CD4-positive, alpha-beta T cell (primary cell): Measurements from ENCODE around the gene CCDC183. TPM values are rescaled to one million over a fixed set of nuclear protein-coding genes. Genes with fewer than 3 reads are reported as not detected.
A peak's percentile ranks its signal among the peaks of the same experiment; 100 is the strongest.
"Not testable (repeated sequence)": the region's sequence is repeated elsewhere in the genome, so short reads cannot be mapped to it uniquely, and the experiment has no call there.

ENCODE experiments used
- ATAC-seq: fragments of 200-7000 bp; cut with Tn5 transposase; one replicate; pipeline ENCODE4 v1.10.0; 2022; ENCODE audit warnings: mild to moderate bottlenecking; ENCODE audit not compliant: poor library complexity
- CTCF ChIA-PET: fragments of 350-600 bp; sonication (Branson Sonifier 250); formaldehyde crosslinking; loops from one replicate; lab custom pipeline; 2021; ENCODE audit warnings: antibody characterized with exemption, inconsistent platforms; lab: Charles Lee
- POLR2A ChIA-PET: fragments of 350-600 bp; sonication (Branson Sonifier 250); formaldehyde crosslinking; loops from one replicate; lab custom pipeline; 2021; ENCODE audit warnings: antibody characterized with exemption, inconsistent platforms; lab: Charles Lee
- DNase-seq, 14 experiments: peaks; one replicate each; pipeline ENCODE4 v3.0.0-alpha.2; 2013 to 2020; ENCODE audit warnings: mixed read lengths in 2 of 14
- H3K27ac ChIP-seq, 2 donors: one replicate each; pipeline versions ENCODE4 v1.5.1 to v1.7.0; 2013; ENCODE audit warnings: low read length in 2 of 2, low read depth in 1 of 2, mild to moderate bottlenecking in 1 of 2
- H3K27me3 ChIP-seq, 2 experiments: 1 replicate in 1 of 2; 2 replicates in 1 of 2; pipeline versions ENCODE4 v1.6.1 to v1.7.0; 2013; ENCODE audit warnings: low read length in 2 of 2, control low read depth in 1 of 2, mild to moderate bottlenecking in 1 of 2, moderate library complexity in 1 of 2; ENCODE audit not compliant: insufficient read depth in 2 of 2, control insufficient read depth in 1 of 2
- H3K36me3 ChIP-seq: one replicate; pipeline ENCODE4 v1.6.1; 2013; ENCODE audit warnings: low read length, control low read depth; ENCODE audit not compliant: insufficient read depth
- H3K4me1 ChIP-seq: one replicate; pipeline ENCODE4 v1.6.1; 2013; ENCODE audit warnings: low read length, control low read depth; ENCODE audit not compliant: insufficient read depth
- H3K4me3 ChIP-seq: one replicate; pipeline ENCODE4 v1.5.1; 2013; ENCODE audit warnings: mild to moderate bottlenecking, low read length, moderate library complexity
- H3K9me3 ChIP-seq, 2 experiments: 1 replicate in 1 of 2; 2 replicates in 1 of 2; pipeline versions ENCODE4 v1.6.1 to v1.7.0; 2013; ENCODE audit warnings: low read length in 2 of 2, mild to moderate bottlenecking in 2 of 2, control low read depth in 1 of 2, moderate library complexity in 1 of 2; ENCODE audit not compliant: control insufficient read depth in 1 of 2, insufficient read depth in 1 of 2
- H3K27ac Mint-ChIP-seq: one replicate; pipeline ENCODE4 v1.8.0; 2020; ENCODE audit warnings: mixed read lengths
- H3K27me3 Mint-ChIP-seq: one replicate; pipeline ENCODE4 v1.8.0; 2021; ENCODE audit warnings: mixed read lengths
- H3K36me3 Mint-ChIP-seq: one replicate; pipeline ENCODE4 v1.8.0; 2021; ENCODE audit warnings: low read depth, mixed read lengths
- H3K4me1 Mint-ChIP-seq: one replicate; pipeline ENCODE4 v1.8.0; 2021; ENCODE audit warnings: low read depth, mixed read lengths
- H3K4me3 Mint-ChIP-seq: one replicate; pipeline ENCODE4 v1.8.0; 2020; ENCODE audit warnings: mild to moderate bottlenecking, mixed read lengths
- H3K9me3 Mint-ChIP-seq: one replicate; pipeline ENCODE4 v1.8.0; 2020; ENCODE audit warnings: mixed read lengths
- intact Hi-C, 2 experiments: fragments of 100-400 bp; cut with DNase I in 1 of 2; cut with micrococcal nuclease in 1 of 2; formaldehyde crosslinking; loops; one replicate each; pipeline versions ENCODE4 v1.15.1 to v1.9.0; 2023 to 2025; cut with DNase I, micrococcal nuclease
- total RNA-seq, 174 experiments: library from RNA in 2 of 174; stranded (reverse) in 2 of 174; gene quantifications; one replicate each; pipeline ENCODE4 v1.2.3 and lab custom pipeline; 2021 to 2026
- TF ChIP-seq, protein P1 (sequence below): fragments of 200-600 bp; IDR thresholded peaks from one replicate; pipeline ENCODE4 v1.8.0; 2022; ENCODE audit warnings: antibody characterized with exemption, mild to moderate bottlenecking

Gene CCDC183
- total RNA-seq, 2 experiments from 2014 or later: 3.0 to 4.6 TPM

- Histone ChIP-seq H3K36me3 (peaks cover 14% of the 10 kb centered on the region), H3K27me3 (no peaks in the 10 kb centered on the region), H3K9me3 (no peaks in the 10 kb centered on the region), H3K4me3 (no peak overlapping the region), H3K4me1 (peaks cover 41% of the 10 kb centered on the region), H3K27ac (no peak overlapping the region)
- ChIA-PET CTCF (no interaction called here), POLR2A (no interaction called here)
- no peaks in the 10 kb centered on the region for H3K36me3 Mint-ChIP-seq
- no peak overlapping the region for H3K27ac Mint-ChIP-seq
- no peaks in the 10 kb centered on the region for H3K27me3 Mint-ChIP-seq
- H3K4me3 Mint-ChIP-seq: no peak overlapping the region
- TF ChIP-seq, protein P1, sequence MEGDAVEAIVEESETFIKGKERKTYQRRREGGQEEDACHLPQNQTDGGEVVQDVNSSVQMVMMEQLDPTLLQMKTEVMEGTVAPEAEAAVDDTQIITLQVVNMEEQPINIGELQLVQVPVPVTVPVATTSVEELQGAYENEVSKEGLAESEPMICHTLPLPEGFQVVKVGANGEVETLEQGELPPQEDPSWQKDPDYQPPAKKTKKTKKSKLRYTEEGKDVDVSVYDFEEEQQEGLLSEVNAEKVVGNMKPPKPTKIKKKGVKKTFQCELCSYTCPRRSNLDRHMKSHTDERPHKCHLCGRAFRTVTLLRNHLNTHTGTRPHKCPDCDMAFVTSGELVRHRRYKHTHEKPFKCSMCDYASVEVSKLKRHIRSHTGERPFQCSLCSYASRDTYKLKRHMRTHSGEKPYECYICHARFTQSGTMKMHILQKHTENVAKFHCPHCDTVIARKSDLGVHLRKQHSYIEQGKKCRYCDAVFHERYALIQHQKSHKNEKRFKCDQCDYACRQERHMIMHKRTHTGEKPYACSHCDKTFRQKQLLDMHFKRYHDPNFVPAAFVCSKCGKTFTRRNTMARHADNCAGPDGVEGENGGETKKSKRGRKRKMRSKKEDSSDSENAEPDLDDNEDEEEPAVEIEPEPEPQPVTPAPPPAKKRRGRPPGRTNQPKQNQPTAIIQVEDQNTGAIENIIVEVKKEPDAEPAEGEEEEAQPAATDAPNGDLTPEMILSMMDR: no peak
- DNase-seq (no peak), ATAC-seq (no peak)
- no peaks in the 10 kb centered on the region for H3K9me3 Mint-ChIP-seq
- peaks cover 45% of the 10 kb centered on the region for H3K4me1 Mint-ChIP-seq
- intact Hi-C loops: loop anchor here in 1 of 2 experiments (10.0 kb wide), 1 partner anchor 660 kb away; the partner anchor contains the start of gene NSMF
These were observed 1.2 kb upstream of the CCDC183 start for GRCh38 chr9:136795000-136795348.

DNA sequence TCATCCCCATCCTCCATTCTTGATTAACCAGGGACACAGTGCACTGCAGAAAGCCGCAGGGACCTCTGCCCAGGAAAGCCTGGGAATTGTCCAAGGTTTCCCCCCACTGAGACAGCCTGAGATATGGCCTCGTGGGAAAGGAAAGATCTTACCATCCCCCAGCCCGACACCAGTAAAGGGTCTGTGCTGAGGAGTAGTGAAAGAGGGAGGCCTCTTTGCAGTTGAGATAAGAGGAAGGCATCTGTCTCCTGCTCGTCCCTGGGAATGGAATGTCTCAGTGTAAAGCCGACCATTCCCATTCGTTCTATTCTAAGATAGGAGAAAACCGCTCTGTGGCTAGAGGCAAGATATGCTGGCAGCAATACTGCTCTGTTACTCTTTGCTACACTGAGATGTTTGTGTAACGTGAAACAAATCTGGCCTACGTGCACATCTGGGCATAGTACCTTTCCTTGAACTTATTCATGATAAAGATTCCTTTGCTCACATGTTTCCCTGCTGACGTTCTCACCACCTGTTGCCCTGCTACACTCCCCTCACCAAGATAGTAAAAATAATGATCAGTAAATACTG, 723 bp downstream of the CCDC183 start:
- ATAC-seq, DNase-seq, H3K9me3 ChIP-seq, H3K9me3 Mint-ChIP-seq, CTCF ChIA-PET, H3K36me3 Mint-ChIP-seq, H3K27me3 ChIP-seq, H3K4me3 ChIP-seq, H3K27me3 Mint-ChIP-seq, H3K27ac ChIP-seq: not testable (repeated sequence)
- H3K4me1 ChIP-seq: peaks cover 42% of the 10 kb centered on the region
- peak overlapping the region; percentile 45 for H3K27ac Mint-ChIP-seq
- POLR2A ChIA-PET: interaction anchor here (1.1 to 3.8 kb wide), 2 partner anchors 11 to 69 kb away, joined by 4 to 20 read pairs; partner anchors contain the start of gene RABL6
- intact Hi-C loops: loop anchor here in 1 of 2 experiments (10.0 kb wide), 1 partner anchor 658 kb away; the partner anchor contains the start of gene NSMF
- H3K4me1 Mint-ChIP-seq: peaks cover 44% of the 10 kb centered on the region
- H3K4me3 Mint-ChIP-seq: peak overlapping the region; percentile 38
- peaks cover 14% of the 10 kb centered on the region for H3K36me3 ChIP-seq

DNA sequence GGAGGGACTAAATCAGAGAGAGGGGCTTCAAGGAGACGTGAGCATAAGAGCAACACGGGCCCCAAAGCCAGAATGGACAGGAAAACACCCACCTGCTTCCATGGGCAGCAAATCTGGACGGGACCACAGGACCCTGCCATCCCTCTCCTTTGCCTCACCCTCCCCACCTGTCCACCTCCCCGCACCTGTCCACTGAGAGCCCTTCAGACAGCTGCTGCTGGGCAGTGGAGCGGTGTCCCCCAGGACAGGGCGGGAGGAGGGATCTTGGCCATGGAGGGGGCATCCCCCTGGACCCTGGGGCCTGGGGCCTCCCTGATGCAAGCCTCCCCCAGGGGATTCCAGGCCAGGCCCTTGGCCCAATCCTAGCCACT, 2.6 kb downstream of the CCDC183 start:
- intact Hi-C loops: loop anchor here in 1 of 2 experiments (10.0 kb wide), 1 partner anchor 656 kb away; the partner anchor contains the start of gene NSMF
- Mint-ChIP-seq H3K27me3 (no peaks in the 10 kb centered on the region), H3K4me1 (peaks cover 37% of the 10 kb centered on the region), H3K9me3 (no peaks in the 10 kb centered on the region), H3K27ac (no peak overlapping the region), H3K4me3 (no peak overlapping the region), H3K36me3 (no peaks in the 10 kb centered on the region)
- ATAC-seq: no peak
- TF ChIP-seq, protein P1: no peak
- Histone ChIP-seq H3K27me3 (peaks cover 0 to 3% of the 10 kb centered on the region in 2 experiments), H3K36me3 (no peaks in the 10 kb centered on the region), H3K4me1 (peaks cover 33% of the 10 kb centered on the region), H3K27ac (no peak overlapping the region), H3K9me3 (no peaks in the 10 kb centered on the region), H3K4me3 (no peak overlapping the region)
- DNase-seq: no peak
- ChIA-PET POLR2A (interaction anchor here (0.5 to 3.8 kb wide), 3 partner anchors 8 to 69 kb away, joined by 3 to 20 read pairs (median 4); partner anchors contain the start of genes RABL6 and TMEM141), CTCF (no interaction called here)
